HG02943 (cell line): ENCODE data around the gene NETO2.
"Not testable (repeated sequence)": the region's sequence is repeated elsewhere in the genome, so short reads cannot be mapped to it uniquely, and the experiment has no call there.

Experiments
- ATAC-seq: cut with Tn5 transposase; IDR thresholded peaks from one replicate; pipeline ENCODE4 v1.9.1; 2021; ENCODE audit warnings: mild to moderate bottlenecking, low read depth, moderate library complexity; ENCODE audit not compliant: unreplicated experiment

NETO2 gene

DNA sequence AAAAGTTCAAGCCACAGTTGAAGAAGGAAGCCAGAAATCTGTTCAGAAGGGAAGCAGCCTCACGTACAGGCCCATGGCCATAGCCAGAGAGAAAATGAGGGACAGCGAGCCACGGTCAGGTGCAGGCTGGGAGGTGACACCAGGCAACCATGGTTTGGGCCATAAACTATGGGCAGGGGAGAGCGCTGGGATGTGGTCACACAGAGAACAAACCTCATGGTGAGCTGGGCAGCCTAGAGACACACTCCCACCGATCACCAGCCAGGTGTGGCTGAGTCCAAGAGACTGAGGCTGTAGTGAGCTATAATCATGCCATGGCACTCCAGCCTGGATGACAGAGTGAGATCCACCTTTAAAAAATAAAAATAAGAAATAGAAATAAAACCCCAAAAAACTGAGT, 76.5 kb downstream of the NETO2 start:
- ATAC-seq: no peak

DNA sequence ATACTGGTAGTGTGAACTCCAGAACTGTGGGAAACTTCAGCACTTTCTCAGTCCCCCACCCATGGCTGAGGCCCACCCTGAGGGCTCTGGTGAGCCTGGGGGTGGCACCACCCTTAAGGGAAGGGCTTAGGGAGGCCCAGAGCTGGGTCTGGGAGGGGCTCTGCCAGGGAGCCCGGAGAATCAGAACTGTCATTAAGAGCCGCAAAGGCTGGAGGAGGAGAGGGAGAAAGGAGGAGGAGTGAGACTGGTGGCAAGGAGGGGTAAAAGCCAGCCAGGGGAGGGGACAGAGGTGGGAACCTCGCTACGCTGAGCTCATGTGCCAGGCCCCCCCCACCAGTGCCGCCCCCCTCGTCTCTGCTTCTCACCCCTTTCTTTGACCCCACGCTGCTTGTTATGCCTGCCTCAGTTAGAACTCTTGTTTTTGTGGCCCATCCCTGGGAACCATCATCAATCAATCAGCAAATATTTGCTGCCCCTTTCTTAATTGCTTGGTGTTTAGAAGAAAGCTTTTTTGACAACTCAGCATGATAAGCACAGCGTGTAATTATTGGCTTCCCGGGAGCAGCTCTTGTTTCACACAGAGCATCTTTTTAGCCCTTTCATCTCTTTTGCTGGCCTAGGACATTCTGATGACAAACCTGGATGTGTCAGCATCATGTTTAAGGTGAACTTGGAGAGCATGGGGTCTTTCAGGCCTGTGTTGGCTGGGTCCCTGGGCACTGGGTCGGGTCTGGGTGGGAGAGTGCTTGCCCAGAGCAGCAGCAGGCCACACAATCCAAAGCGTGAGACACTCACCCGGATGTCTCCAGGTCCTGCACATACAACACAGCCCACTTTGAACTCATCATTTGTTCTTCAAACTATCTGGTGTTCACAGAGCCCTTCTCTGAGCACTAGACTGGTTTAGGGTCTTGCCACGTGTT, 77.7 kb downstream of the NETO2 start:
- no peak for ATAC-seq

DNA sequence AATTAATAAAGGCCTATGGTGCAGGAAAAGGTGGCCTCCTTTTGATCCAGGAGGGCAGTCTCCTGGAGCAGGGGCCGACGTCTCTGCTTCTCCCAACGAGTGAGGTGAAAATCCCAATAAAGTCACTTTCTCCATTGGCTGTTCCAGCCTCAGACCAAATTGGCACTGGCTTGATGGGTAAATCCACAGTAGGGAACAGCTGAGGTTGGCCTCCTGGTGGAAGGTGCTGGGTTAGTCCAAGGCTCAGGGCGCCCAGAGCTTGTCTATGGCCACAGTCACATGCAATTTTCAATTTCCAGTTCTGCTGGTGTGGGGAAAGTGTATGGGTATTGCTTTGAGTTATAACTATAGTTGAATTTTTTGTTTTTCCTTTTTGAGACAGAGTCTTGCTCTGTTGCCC, 79.0 kb downstream of the NETO2 start:
- no peak for ATAC-seq

DNA sequence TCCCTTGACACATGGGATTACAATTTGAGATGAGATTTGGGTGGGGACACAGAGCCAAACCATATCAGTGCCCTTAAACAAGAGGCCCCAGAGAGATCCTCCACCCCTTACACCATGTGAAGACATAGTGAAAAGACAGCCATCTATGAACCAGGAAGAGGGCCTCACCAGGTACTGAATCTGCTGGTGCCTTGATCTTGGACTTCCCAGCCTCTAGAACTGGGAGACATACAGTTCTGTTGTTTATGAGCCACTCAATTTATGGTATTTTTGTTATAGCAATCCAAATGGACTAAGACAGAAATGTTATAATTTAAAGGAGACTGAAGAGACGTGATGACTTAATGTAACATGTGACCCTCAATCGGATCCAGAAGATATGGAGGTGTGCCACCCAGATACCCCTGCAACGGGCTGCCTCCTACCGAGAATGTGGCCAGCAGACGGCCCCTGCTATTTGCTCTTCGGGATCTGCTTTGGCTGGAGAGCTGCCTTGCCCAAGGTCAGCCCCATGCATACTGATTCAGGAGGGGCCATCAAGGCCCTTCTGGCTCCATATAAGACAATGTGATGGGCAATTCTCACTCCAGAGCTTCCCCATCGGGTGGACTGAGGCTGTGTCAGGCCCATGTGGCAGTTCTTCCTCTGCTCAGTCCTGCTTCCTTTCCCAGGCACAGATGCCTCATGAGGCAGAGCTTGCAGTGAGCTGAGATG, 80.6 kb downstream of the NETO2 start:
- no peak for ATAC-seq

DNA sequence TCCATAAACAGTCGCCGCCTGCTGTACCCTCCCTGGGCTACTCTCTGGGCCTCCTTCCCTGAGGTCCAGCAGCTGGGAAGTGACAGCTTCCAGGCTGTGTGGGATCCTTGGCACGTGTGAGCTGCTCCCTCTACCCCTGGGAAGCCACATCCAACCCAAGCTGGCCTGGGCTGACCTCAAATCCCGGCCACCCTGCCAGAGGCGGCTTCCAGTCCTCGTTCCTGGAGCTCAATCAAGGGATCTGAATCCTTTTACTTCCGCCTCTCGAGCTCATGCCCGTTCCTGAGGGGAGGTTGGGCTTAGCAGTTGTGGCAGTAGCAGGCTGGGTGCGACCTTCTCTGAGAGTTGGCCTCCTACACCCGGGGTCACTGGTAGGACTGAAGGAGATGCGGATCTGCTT, 82.5 kb downstream of the NETO2 start:
- ATAC-seq: no peak

DNA sequence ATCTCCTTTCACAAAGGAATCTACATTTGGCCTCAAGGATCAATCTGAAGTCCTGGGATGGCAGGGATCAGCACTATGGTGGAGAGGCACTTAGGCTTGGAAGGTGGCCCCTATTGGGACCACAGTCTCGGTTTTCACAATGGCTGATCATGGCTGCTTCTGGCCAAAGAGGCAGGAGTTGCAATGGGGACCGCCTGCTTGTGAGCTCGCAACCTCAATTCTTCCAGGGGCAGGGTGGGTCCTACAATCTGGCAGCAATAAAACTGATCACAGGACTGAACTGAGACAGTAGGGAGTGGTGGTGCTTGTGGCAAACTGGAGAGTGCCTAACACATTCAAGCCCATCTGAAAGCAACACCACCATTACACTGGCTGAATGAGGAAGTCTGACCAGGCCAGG, 83.1 kb downstream of the NETO2 start:
- no peak for ATAC-seq

DNA sequence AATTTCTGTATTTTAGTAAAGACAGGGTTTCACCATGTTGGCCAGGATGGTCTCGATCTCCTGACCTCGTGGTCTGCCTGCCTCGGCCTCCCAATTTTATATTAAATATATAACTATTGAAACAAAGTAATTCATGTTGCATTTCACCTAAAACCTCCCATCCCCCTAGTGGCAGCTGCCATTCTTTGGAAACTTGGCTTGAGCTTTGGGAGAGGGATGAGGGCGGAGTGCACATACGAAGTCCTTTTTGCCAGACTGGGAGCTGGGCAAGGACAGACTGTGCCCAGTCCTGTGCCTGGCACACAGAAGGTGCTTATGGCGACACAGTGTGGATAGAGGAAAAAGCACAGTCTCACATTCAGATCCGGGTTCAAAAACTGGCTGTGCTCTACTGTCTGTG, 83.8 kb downstream of the NETO2 start:
- ATAC-seq: no peak

DNA sequence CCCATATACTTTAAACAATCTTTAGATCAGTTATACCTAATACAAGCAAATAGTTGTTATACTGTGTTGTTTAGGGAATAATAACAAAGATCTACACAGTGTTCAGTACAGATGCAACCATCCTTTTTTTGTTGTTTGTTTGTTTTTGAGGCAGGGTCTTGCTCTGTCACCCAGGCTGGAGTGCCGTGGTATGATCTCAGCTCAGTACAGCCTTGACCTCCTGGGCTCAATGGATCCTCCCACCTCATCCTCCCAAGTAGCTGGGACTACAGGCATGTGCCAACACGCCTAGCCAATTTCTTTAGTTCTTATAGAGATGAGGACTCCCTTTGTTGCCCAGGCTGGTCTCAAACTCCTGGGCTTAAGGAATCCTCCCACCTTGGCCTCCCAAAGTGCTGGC, 84.6 kb downstream of the NETO2 start:
- ATAC-seq: not testable (repeated sequence)

DNA sequence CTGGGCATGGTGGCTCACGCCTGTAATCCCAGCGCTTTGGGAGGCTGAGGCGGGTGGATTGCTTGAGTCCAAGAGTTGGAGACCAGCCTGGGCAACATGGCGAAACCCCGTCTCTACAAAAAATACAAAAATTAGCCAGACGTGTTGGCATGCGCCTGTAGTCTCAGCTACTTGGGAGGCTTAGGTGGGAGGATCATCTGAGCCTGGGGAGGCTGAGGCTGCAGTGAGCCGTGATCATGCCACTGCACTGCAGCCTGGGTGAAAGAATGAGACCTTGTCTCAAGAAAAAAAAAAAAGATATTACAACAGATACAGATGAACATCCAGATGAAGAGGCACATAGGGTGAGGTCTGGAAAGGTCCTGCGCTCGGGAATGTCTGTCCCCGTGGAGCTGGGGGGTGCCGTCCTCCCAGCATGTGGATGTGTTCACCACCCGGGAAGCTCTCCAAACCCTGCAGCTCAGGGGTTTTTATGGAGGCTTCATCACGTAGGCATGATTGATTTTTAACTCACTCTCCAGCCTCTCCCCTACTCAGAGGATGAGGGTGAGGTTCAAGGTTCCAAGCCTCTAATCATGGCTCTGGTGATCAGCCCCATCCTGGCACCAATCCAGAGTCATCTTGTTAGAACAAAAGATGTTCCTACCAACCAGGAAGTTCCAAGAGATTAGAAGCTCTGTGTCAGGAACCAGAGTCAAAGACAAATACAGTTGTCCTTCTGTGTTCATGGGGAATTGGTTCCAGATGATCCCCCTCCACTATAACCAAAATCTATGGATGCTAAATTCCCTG, 85.3 kb downstream of the NETO2 start:
- no peak for ATAC-seq

DNA sequence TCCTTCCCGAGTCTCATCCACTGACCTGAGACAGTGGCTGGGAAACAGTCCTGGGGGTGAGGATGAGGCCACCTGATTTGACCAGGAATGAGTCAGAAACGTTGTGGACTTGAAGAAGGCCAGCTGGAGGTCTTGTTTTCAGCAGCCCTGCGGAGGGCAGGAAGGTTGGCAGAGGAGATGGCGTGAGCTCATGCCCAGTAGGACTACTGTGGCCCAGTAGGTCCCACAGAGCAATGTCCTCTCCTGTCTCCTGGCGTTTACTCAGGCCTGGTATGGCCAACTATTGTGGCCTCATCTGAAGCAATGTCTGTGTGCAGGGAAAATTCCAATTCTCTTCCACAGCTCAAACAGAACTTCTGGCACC, 86.1 kb downstream of the NETO2 start:
- ATAC-seq: no peak

DNA sequence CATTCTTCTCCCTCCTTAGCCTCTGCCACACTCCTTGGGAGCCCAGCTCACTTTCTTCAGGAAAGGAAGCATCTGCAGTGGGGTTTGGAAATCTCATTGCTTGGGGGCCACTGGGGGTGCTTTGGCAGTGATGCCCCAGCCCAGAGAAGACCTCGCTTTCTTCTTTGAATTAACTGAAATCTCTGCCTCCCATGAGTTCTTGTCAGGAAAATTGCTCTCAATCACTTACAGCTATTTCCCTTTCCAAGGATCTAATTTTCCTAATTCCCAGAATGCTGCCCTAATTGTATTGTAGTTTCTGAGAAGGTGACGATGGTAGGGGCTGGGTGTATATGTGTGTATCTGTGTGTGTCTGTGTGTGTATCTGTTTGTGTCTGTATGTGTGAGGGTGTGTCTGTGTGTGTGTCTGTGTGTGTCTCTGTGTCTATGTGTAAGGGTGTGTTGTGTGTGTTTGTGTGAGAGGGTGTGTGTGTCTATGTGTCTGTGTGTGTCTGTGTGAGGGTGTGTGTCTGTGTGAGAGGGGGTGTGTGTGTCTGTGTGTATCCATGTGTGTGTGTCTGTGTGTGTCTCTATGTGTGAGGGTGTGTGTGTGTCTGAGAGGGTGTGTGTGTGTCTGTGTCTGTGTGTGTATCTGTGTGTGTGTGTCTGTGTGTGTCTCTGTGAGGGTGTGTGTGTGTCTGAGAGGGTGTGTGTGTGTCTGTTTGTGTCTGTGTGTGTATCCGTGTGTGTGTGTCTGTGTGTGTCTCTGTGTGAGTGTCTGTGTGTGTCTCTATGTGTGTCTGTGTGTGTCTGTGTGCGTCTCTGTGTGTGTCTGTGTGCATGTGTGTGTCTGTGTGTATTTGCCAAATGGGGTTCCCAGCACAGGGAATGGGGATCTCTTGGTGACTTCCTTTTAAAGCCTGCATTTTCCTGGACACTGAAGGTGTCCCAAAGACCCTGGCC, 86.8 kb downstream of the NETO2 start:
- ATAC-seq: no peak

DNA sequence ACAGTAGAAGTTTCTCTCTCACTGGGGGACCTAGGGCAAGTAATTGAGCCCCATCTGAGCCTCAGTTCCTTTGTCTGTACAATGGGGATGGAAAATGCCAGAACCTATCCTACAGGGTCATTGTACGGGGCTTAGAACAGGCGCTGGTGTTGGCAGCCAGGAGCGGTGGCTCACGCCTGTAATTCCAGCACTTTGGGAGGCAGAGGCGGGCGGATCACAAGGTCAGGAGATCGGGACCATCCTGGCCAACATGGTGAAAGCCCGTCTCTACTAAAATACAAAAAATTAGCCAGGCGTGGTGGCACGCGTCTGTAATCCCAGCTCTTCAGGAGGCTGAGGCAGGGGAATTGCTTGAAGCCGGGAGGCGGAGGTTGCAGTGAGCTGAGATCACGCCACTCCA, 87.7 kb downstream of the NETO2 start:
- ATAC-seq: not testable (repeated sequence)

DNA sequence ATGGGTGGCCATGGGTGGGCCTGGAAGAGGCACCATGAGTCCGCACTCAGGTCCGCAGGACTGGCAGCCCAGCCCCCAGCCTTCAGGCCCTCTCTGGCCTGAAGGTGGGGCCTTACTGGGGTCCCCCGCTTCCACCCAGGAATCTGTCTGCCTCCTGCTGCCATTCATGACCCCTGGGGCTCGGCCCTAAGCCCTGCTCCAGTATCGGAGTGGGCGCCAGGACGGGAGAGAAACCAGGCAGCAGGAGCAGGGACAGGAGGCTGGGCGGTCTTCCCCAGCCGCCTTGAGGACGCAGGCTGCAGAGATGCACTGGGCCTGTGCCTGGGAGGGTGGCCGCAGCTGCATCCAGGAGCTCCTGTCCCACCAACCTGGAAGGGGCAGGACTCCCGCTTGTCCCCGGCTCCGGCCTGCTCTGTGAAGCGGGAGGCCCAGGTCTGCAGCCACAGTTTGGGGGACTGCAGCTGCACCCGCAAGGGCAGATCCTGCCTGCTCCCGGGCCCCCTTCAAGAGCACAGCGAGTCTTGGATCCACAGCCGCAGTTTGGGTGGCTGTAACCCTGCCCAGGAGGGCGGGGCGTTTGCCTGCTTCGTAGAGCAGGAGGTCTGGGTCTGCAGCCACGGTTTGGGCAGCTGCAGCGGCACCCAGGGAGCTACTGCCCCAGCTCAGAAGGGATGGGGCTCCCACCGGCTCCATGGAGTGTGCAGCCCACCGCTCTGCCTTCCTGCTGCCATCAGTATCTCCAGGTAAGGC, 88.4 kb downstream of the NETO2 start:
- ATAC-seq: no peak

DNA sequence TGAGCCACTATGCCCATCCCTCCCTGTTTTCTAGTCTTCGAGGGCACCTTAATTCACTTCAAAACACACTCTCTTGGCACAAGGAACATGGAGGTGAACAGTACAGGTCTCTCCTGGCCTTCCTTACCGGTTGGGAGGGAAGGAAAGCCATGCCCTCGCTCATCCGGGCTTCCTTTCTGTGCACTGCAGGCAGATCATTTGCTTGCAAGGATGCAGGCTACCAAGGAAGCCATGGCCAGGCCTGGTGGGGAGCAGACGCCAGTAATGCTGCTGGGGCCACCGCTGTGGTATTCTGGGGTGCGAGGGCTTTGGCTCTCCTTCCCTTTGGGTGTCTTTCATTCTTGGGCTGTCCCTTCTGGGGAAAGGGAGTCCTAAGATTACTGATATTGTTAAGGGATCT, 89.4 kb downstream of the NETO2 start:
- no peak for ATAC-seq

DNA sequence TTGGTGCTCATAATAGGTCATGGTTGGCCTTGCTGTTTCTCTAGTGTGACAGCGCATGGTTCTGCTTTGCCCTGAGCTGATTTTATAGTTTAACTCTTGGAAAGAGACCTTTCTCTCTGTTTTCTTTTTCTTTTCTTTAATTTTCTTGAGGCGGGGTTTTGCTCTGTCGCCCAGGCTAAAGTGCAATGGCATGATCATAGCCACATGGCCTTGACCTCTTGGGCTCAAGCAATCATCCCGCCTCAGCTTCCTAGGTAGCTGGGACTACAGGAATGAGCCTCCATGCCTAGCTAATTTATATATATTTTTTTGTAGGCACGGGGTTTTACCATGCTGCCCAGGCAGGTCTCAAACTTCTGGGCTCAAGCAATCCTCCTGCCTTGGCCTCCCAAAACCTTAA, 89.8 kb downstream of the NETO2 start:
- ATAC-seq: no peak

DNA sequence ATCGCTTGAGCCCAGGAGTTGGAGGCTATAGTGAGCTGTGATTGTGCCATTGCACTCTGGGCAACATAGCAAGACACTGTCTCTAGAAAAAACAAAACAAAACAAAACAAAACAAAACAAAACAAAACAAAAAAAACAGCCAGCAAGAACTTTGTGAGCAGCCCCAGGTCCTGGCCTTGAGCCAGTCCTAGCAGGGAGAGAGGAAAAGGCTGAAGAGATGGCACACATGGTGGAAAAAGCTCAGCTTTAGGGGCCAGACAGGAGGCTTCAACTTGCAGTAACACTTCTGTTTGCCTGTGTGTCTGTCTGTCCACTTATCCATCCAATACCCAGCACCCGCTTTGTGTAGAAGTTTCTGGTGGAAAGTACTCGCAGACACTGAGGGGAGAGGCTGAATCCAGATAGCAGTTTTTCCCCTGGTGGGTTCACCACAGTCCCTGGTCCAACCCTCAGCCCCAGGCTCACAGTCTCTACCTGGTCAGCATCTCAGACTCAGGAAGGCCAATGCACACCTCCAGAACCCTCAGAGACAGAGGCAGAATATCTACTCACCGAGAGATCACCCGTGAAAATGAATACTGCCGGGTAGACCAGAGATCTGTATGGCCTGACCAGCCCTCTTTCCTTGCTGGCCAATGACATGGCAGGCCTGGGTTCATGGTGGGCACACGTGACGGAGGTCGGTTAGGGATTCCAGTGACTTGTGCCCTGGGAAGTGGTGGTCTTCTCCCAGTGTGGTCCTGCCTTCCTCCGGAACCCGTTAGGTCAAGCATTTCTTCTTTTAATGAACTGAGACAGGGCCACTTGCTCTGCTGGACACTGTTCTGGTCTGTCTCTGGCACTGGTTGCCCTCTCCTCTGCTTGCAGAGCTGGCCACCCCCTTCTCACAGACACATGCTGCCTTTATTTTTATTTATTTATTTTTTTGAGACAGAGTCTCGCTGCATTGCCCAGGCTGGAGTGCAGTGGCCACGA, 90.8 kb downstream of the NETO2 start:
- ATAC-seq: no peak

DNA sequence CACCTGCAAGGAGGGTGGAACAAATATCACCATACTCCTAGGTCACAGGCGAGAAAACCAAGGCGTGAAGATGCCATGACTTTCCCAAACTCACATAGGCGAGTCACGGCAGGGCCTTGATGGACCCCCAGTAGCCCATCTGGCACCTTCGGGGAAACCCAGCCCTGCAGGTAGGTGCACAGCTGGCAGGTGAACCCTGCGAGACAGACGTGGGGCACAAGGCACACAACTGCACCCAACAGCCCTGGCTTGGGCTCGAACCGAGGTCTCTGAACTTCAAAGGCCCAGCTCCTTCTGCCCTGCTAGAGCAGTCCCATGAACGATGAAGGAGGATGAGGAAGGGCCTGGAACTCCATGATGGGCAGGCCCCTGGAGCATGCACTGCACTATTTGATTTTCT, 92.7 kb downstream of the NETO2 start:
- ATAC-seq: no peak

DNA sequence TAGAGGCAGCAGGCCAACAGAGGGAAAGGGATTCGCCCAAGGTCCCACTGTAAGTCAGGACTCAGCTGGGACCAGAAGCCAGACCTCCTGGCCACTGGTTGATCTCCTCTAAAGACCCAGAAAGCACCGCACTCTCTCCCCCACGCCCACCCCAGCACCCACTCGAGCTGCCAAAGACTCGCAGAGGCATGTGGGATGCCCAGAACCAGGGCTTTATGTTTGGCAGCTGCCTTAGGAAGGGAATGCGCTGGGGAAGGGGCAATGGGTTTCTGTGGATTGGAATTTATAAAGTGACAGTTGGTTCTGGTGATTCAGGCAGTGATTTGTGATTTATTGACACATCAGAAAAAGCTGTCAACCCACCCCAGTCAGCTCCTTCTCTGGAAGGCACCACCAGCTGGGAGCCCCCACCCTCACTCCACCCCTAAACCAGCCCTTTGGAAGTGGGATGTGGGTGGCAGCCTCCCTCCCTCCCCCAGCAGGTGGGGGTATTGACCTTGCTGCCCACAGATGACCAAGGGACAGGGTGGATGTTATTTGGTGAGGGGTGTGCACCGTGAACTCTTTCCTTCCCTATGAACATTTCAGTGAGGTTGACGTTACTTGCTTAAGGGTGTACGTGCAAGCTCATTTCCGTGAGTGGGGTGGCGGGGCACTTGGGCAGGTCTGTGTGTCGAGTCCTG, 93.7 kb downstream of the NETO2 start:
- ATAC-seq: no peak
